ENCODE data around the gene ZBTB32. TPM values are rescaled to one million over a fixed set of nuclear protein-coding genes. Genes with fewer than 3 reads are reported as not detected.
"Not testable (repeated sequence)": the region's sequence is repeated elsewhere in the genome, so short reads cannot be mapped to it uniquely, and the experiment has no call there.

The ZBTB32 gene
- total RNA-seq, 1 experiment from 2014 or later = not detected

DNA sequence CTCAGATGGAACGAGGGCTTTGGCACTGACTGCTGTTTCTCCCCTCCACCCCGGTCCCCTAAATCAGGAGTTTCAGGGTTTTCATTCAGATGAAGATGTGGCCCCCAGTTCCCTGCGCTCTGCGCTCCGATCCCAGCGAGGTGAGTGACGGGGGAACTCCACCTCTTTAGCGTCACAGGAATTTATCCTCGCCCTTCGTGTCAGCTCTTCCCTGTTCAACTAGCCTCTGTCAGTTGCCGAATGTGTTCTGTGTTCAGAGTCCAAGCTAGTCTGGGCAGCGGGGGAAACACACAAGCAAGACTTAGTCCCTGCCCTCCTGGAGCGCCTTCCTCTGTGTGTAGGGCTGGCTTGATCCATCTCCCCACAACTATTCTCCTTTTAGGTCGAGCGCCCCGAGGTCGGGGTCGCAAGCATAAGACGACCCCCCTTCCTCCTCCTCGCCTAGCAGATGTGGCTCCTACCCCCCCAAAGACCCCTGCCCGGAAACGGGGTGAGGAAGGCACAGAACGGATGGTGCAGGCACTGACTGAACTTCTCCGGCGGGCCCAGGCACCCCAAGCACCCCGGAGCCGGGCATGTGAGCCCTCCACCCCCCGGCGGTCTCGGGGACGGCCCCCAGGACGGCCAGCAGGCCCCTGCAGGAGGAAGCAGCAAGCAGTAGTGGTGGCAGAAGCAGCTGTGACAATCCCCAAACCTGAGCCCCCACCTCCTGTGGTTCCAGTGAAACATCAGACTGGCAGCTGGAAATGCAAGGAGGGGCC, 15.2 kb downstream of the ZBTB32 start:
- DNase-seq (ENCODE audit: low read depth) = no peak

DNA sequence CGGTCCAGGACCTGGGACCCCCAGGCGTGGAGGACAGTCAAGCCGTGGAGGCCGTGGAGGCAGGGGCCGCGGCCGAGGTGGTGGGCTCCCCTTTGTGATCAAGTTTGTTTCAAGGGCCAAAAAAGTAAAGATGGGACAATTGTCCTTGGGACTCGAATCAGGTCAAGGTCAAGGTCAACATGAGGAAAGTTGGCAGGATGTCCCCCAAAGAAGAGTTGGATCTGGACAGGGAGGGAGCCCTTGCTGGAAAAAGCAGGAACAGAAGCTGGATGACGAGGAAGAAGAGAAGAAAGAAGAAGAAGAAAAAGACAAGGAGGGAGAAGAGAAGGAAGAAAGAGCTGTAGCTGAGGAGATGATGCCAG, 15.8 kb downstream of the ZBTB32 start:
- no peak for DNase-seq (ENCODE audit: low read depth)

DNA sequence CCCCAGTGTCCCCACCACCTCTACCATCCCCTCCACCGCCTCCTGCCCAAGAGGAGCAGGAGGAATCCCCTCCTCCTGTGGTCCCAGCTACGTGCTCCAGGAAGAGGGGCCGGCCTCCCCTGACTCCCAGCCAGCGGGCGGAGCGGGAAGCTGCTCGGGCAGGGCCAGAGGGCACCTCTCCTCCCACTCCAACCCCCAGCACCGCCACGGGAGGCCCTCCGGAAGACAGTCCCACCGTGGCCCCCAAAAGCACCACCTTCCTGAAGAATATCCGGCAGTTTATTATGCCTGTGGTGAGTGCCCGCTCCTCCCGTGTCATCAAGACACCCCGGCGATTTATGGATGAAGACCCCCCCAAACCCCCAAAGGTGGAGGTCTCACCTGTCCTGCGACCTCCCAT, 16.3 kb downstream of the ZBTB32 start:
- DNase-seq (ENCODE audit: low read depth) = no peak

- no peak for DNase-seq (ENCODE audit: low read depth)
Observed at GRCh38 chr19:35721374-35721773, 17.0 kb downstream of the ZBTB32 start.

GRCh38 chr19:35722461-35722860, 18.1 kb downstream of the ZBTB32 start:
- DNase-seq (ENCODE audit: low read depth) = no peak

- no peak for DNase-seq (ENCODE audit: low read depth)
Observed at GRCh38 chr19:35722897-35723296, 18.5 kb downstream of the ZBTB32 start.

GRCh38 chr19:35723671-35724070, 19.3 kb downstream of the ZBTB32 start:
- DNase-seq (ENCODE audit: low read depth) = no peak

DNA sequence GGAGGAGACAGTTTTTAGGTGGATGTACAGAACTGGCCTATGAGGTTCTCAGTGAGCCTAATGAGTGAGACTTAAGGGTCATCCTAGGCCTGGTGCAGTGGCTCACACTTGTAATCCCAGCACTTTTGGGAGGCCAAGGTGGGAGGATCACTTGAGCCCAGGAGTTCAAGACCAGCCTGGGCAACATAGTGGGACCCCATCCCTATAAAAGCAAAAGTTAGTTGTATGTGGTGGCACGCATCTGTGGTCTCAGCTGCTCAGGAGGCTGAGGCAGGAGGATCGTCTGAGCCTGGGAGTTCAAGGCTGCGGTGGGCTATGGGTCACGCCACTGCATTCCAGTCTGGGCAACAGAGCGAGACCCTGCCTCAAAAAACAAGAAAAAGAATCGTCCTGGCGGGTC, 19.8 kb downstream of the ZBTB32 start:
- DNase-seq (ENCODE audit: low read depth) = not testable (repeated sequence)

DNA sequence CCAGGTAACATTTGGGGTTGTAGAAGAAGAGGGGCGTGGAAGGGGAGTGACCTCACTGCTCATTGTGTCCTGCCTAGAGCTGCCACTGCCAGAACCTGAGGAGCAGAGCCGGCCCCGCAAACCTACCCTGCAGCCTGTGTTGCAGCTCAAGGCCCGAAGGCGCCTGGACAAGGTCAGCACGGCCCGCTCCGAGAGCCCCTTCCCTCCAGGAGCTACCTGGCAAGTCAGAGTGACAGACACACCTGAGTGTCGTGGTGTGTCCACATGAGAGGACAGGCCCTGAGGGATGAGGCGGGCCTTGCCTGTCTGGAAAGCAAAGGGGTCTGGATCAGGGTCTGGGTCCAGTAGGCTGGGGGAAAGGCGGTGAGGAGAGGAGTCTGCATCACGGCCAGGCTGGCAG, 20.2 kb downstream of the ZBTB32 start:
- DNase-seq (ENCODE audit: low read depth) = no peak

GRCh38 chr19:35725216-35725861, 21.0 kb downstream of the ZBTB32 start:
- no peak for DNase-seq (ENCODE audit: low read depth)

DNA sequence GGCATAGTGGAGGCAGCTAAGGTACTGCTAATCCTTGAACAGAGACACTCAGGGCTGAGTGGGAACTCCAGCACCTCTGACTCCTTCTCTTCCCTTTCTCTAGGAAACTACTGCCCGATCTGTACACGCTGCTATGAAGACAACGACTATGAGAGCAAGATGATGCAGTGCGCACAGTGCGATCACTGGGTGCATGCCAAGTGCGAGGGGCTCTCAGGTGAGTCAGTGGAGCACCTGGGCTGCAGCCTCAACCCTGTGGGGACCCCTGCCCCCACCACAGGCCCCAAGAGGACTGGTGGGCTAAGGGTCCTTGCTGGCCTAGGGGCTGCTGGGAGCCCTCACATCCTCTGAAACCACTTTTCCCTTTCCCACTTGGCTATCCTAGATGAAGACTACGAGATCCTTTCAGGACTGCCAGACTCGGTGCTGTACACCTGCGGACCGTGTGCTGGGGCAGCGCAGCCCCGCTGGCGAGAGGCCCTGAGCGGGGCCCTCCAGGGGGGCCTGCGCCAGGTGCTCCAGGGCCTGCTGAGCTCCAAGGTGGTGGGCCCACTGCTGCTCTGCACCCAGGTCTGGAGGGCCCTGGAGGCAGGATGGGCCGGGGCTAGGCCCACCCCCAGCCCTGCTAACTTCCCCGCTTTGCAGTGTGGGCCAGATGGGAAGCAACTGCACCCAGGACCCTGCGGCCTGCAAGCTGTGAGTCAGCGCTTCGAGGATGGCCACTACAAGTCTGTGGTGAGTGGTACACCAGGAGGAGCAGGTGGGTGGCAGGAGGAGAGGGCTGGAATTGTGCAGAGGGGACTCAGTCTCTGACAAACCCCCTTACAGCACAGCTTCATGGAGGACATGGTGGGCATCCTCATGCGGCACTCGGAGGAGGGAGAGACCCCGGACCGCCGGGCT, 22.9 kb downstream of the ZBTB32 start:
- DNase-seq (ENCODE audit: low read depth) = no peak

- no peak for DNase-seq (ENCODE audit: low read depth)
Observed at GRCh38 chr19:35727956-35728706, 23.8 kb downstream of the ZBTB32 start.

- DNase-seq (ENCODE audit: low read depth) = no peak
Observed at GRCh38 chr19:35729021-35729420, 24.7 kb downstream of the ZBTB32 start.

DNA sequence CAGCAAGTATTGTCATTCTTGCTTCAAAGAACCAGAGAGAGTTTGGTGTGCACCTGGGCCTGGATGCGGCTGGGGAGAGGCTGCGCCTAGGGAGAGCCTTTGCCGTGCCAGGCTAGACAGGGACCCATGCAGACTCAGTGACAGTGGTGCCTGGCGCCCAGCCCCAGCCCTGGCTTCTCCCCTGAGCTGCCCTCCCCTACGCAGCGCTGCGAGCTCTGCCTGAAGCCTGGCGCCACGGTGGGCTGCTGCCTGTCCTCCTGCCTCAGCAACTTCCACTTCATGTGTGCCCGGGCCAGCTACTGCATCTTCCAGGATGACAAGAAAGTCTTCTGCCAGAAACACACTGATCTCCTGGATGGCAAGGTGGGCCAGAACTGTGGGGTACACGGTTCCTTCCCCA, 25.4 kb downstream of the ZBTB32 start:
- DNase-seq (ENCODE audit: low read depth) = no peak

GRCh38 chr19:35730326-35730725, 26.0 kb downstream of the ZBTB32 start:
- no peak for DNase-seq (ENCODE audit: low read depth)

GRCh38 chr19:35731353-35731752, 27.0 kb downstream of the ZBTB32 start:
- no peak for DNase-seq (ENCODE audit: low read depth)

GRCh38 chr19:35731779-35732405, 27.5 kb downstream of the ZBTB32 start:
- no peak for DNase-seq (ENCODE audit: low read depth)

DNA sequence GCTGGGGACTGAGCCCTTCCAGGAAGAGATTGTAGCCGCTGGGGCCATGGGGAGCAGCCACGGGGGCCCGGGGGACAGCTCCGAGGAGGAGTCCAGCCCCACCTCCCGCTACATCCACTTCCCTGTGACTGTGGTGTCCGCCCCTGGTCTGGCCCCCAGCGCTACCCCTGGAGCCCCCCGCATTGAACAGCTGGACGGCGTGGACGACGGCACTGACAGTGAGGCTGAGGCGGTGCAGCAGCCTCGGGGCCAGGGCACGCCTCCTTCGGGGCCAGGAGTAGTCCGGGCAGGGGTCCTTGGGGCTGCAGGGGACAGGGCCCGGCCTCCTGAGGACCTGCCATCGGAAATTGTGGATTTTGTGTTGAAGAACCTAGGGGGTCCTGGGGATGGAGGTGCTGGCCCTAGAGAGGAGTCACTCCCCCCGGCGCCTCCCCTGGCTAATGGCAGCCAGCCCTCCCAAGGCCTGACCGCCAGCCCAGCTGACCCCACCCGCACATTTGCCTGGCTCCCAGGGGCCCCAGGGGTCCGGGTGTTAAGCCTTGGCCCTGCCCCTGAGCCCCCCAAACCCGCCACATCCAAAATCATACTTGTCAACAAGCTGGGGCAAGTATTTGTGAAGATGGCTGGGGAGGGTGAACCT, 28.3 kb downstream of the ZBTB32 start:
- DNase-seq (ENCODE audit: low read depth) = no peak

GRCh38 chr19:35733180-35734125, 29.1 kb downstream of the ZBTB32 start:
- DNase-seq (ENCODE audit: low read depth) = no peak
